Ammon's horn (tissue), 1 donor: ENCODE measurements around the gene HSPB7.
A peak's percentile ranks its signal among the peaks of the same experiment; 100 is the strongest.
"Not testable (repeated sequence)": the region's sequence is repeated elsewhere in the genome, so short reads cannot be mapped to it uniquely, and the experiment has no call there.

ENCODE experiments used
- DNase-seq: peaks from one replicate; pipeline ENCODE4 v3.0.0-alpha.2; 2016; ENCODE audit warnings: low spot score

The HSPB7 gene

GRCh38 chr1:16050328-16050727 lies 32.5 kb upstream of the HSPB7 start:
- no peak for DNase-seq

- DNase-seq: no peak
These were observed 30.8 kb upstream of the HSPB7 start for GRCh38 chr1:16048573-16049189.

DNA sequence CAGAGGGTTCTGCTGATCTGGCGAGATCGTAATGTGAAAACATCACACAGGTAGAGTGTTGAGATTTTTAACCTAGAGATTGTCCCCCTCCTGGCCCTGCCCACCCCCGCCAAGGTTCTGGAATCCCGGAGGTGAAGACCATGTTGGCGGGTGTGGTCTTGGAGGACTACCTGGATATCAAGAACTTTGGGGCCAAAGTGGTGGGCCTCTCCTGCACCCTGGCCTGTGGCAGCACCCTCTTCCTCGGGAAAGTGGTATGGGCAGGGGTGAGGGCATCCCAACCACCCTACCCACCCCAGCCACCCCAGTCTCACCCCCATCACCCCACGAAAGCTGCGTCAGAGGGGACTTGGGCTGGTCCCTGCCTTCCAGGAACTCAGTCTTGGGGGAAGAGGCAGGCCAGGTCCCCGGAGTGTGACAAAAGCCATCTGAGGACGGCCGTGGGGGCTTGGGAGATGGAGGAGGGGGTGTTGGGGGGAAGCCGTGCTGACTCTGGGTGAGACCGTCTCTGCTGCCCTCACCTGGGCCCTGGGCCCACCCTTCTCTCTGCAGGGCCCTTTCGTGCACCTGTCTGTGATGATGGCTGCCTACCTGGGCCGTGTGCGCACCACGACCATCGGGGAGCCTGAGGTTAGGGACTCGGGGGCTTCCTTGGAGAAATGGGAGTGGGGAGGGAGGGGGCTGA lies 30.1 kb upstream of the HSPB7 start:
- DNase-seq: no peak

DNA sequence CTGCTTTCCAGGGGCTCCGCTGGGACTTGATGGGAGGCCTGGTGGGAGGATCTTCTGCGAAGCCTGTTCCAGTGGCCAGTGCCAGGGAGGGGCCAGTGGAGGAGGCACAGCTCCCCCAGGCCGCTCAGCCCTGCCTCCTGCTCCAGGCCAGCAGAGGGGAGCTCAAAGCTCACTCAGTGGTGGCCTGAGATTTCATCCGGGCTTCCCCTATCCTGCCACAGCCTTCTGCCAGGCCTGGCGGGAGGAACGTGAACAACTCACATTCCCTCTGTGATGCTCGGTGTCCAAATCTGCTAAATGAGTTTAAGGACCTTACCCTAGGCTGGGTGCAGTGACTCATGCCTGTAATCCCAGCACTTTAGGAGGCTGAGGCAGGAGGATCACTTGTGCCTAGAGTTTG lies 29.0 kb upstream of the HSPB7 start:
- no peak for DNase-seq

- no peak for DNase-seq
These were observed 26.1 kb upstream of the HSPB7 start for GRCh38 chr1:16043950-16044349.

DNA sequence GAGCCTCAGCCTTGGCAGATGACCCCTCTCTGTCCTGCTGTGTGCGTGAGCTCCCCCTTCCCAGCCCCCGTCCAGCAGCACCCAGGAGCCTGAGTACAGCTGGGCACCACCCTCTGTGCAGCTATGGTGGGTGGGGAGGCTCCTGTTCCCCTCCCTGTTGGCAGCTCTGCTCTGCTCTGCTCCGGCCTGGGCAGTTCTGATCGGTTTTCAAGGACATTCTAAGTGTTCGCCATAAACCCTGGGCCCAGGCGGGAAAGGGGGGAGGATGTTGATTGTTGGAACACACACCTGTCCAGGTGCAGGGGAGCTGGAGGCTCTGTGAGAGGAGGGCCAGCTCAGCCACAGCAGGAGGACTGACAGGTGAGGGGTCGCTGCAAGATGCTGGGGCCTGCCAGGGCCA lies 25.7 kb upstream of the HSPB7 start, which contains the start of gene CLCNKB:
Gene CLCNKB, plus strand, starts transcription at position 262 of the 400 bp plus-strand sequence. CDS start 711 bp downstream, outside the sequence.
- DNase-seq: no peak

DNA sequence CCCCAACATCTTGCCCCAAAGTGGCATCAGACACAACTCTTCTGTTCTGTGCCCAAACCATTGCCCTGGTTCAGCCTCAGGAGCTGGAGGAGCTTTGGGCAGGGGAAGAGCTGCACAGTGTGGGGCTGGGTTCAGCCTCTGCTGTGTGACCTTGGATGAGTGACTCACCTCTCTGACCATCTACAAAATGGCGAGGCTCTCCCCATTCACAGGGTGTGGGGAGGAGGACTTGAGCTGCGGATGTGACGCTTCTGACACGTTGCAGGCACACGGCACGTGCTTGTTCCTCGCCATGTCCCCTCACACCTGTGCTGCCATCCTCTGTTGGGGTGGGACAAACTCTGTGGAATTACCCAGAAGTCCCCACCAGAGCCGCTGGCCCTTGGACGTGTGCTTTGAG lies 24.8 kb upstream of the HSPB7 start:
- not testable (repeated sequence) for DNase-seq

GRCh38 chr1:16042096-16042495 lies 24.3 kb upstream of the HSPB7 start:
- no peak for DNase-seq

- no peak for DNase-seq
These were observed 23.4 kb upstream of the HSPB7 start for GRCh38 chr1:16041200-16041599.

- DNase-seq: not testable (repeated sequence)
These were observed 22.0 kb upstream of the HSPB7 start for GRCh38 chr1:16039871-16040270.

DNA sequence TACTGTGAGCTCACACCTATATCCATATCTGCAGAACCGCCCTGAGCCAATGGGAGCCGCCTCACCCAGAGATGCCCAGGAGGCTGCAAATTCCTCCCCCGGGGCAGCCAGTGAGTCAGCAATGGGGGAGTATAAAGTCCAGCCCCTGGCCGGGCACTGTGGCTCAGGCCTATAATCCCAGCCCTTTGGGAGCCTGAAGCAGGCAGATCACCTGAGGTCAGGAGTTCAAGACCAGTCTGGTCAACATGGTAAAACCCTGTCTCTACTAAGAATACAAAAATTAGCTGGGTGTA lies 20.7 kb upstream of the HSPB7 start:
- no peak for DNase-seq

GRCh38 chr1:16036461-16036860 lies 18.6 kb upstream of the HSPB7 start:
- DNase-seq: not testable (repeated sequence)

GRCh38 chr1:16033103-16033632 lies 15.3 kb upstream of the HSPB7 start:
- DNase-seq: not testable (repeated sequence)

GRCh38 chr1:16032388-16033102 lies 14.7 kb upstream of the HSPB7 start:
- DNase-seq: peak; percentile 78

DNA sequence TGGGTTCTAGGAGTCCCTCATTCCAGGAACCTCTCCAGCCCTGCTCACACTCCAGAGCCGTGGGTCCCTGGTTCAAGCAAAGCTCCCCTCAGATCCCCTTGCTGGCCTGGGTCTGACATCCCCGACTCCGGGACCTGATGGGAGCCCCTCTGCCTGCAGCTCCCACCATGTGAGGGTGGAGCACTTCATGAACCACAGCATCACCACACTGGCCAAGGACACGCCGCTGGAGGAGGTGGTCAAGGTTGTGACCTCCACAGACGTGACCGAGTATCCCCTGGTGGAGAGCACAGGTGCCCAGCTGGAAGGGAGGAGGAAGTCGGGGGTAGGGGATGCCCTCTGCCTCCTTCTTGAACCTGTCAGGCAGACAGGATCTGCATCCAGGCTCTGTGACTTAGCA lies 13.7 kb upstream of the HSPB7 start:
- DNase-seq: no peak

DNA sequence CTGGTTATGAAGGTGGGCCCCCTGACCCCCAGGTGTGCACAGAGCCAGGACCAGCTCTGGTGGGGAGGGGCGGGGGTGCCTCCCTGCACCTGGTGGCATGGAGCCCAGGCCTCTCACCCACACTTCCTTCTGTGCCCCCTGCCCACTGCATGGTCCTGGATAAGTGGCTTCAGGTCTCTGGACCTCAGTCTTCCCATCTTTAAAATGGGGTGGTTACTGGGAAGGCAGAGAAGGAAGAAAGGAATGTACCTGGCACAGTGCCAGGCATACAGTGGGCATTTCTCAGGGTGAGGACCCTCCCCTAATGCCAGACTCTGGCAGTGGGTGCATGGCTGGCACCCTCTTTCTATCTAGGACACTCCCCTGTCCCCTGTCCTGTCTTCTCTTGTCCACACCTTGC lies 11.4 kb upstream of the HSPB7 start:
- DNase-seq: no peak

DNA sequence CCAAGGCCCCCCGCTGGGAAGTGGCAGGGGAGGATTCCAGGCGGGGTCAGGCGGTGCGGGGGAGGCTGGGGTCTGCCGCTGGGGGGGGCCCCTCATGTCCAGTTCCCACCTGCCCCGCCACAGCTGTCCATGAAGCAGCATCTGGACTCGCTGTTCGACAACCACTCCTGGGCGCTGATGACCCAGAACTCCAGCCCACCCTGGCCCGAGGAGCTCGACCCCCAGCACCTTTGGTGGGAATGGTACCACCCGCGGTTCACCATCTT lies 11.1 kb upstream of the HSPB7 start:
- DNase-seq: not testable (repeated sequence)

- no peak for DNase-seq
These were observed 10.6 kb upstream of the HSPB7 start for GRCh38 chr1:16028237-16029002.

DNA sequence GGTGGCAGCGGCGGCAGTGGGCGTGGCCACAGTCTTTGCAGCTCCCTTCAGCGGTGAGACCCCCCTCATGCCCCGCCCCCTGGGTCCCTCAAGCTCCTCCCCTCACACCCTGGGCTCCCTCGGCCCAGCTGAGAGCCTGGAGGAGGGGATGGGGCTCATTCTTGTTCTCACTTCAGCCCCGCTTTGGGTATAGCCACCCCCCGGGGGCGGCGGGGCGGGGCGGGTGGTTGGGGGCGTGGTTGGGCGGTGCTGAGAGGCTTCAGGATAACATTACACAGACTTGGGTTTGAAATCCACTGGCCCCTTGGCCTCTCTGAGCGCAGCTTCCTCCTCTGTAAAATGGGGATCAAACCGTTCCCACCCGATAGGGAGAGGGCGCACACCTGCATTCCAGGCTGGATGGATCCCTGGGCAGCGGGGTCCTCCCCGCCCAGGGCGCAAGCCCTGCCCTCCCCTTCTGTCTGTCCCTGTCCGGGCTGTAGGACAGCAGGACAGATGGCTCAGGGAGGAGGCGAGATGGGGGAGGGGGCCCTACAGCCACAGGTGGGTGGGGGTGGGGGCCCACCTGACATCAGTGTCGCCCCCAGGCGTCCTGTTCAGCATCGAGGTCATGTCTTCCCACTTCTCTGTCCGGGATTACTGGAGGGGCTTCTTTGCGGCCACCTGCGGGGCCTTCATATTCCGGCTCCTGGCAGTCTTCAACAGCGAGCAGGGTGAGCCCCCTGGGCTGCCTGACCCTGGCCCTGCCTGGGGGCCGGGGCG lies 9.1 kb upstream of the HSPB7 start:
- DNase-seq: no peak

DNA sequence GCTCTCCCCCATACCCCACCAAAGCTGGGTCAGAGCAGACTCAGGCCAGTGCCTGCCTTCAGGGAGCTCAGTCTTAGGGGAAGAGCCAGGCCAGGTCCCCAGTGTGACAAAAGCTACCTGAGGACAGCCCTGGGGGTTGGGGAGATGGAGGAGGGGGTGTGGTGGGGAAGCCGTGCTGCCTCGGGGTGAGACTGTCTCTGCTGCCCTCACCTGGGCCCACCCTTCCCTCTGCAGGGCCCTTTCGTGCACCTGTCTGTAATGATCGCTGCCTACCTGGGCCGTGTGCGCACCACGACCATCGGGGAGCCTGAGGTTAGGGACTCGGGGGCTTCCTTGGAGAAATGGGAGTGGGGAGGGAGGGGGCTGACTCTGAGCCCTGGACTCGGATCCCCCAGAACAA lies 8.5 kb upstream of the HSPB7 start:
- DNase-seq: not testable (repeated sequence)

DNA sequence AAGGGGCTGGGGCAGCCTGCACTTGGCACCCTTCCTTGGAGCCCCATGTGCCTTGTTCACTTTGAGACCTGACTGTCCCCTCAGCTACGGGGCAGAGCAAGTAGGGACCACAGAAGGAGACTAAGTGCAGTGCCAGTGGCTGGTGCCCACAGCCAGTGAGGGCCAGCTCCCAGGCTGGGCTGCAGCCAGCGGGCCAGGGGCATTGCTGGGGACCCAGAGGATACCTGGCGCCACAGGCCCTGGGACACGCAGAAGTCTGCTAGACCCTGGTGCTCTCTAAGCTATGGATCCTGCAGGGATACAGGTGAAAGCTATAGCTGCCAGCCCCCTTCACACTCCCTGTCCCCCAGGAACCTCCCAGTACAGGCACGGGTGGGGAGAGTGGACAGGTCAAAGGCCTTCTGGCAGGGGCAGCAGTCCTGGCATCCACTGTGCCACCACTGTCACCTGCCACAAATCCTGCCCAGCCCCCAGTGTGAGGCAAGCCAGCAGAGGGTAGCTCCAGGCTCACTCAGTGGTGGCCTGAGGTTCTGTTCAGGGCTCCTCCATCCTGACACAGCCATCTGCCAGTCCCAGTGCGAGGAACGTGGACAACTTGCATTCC lies 5.3 kb upstream of the HSPB7 start:
- DNase-seq: no peak
